HepG2 (cell line): ENCODE measurements around the gene RAB40C. TPM values are rescaled to one million over a fixed set of nuclear protein-coding genes. Genes with fewer than 3 reads are reported as not detected.

Experiments used
- BHLHE40 ChIP-seq: IDR thresholded peaks from 2 replicates; pipeline ENCODE4 v1.6.1; 2011; ENCODE audit warnings: low read length, improper control_type of control experiment
- DMAP1 ChIP-seq: IDR thresholded peaks from 2 replicates; pipeline ENCODE4 v1.6.1; 2016
- DRAP1 ChIP-seq: IDR thresholded peaks from 2 replicates; pipeline ENCODE4 v1.6.1; 2016; ENCODE audit warnings: missing genetic modification reagents, missing compliant biosample characterization
- EEA1 ChIP-seq: sonication (generic); formaldehyde crosslinking; IDR thresholded peaks from 2 replicates; pipeline ENCODE4 v1.5.1; 2020; ENCODE audit warnings: mild to moderate bottlenecking, missing genetic modification reagents, borderline replicate concordance
- EED ChIP-seq: sonication (generic); formaldehyde crosslinking; IDR thresholded peaks from 2 replicates; pipeline ENCODE4 v1.5.0; 2020; ENCODE audit warnings: mild to moderate bottlenecking, missing genetic modification reagents
- FOXO1 ChIP-seq: sonication (generic); formaldehyde crosslinking; IDR thresholded peaks from 2 replicates; pipeline ENCODE4 v1.4.0; 2020; ENCODE audit warnings: missing genetic modification reagents
- HMG20B ChIP-seq: conservative IDR thresholded peaks from 2 replicates; pipeline ENCODE4 v1.6.1; 2016; ENCODE audit warnings: missing genetic modification reagents, missing compliant biosample characterization
- HNF1B ChIP-seq: sonication (generic); formaldehyde crosslinking; IDR thresholded peaks from 2 replicates; pipeline ENCODE4 v1.5.1; 2020; ENCODE audit warnings: mild to moderate bottlenecking, moderate library complexity, missing genetic modification reagents
- ISL2 ChIP-seq: sonication (generic); formaldehyde crosslinking; IDR thresholded peaks from 2 replicates; pipeline ENCODE4 v1.5.0; 2020; ENCODE audit warnings: missing genetic modification reagents
- LBX2 ChIP-seq: sonication (generic); formaldehyde crosslinking; IDR thresholded peaks from 2 replicates; pipeline ENCODE4 v1.5.0; 2020; ENCODE audit warnings: missing genetic modification reagents, mild to moderate bottlenecking, borderline replicate concordance
- NR2C2 ChIP-seq: sonication (generic); formaldehyde crosslinking; IDR thresholded peaks from 2 replicates; pipeline ENCODE4 v1.4.0; 2020; ENCODE audit warnings: missing genetic modification reagents, mild to moderate bottlenecking, moderate library complexity, borderline replicate concordance
- RBFOX2 ChIP-seq: fragments of 200-400 bp; formaldehyde crosslinking; IDR thresholded peaks from 2 replicates; pipeline ENCODE4 v1.6.1; 2017; ENCODE audit warnings: low read depth, mild to moderate bottlenecking, low read length
- RFXANK ChIP-seq: IDR thresholded peaks from 2 replicates; pipeline ENCODE4 v1.6.1; 2016
- RNF219 ChIP-seq: sonication (generic); formaldehyde crosslinking; IDR thresholded peaks from 2 replicates; pipeline ENCODE4 v1.5.0; 2020; ENCODE audit warnings: mild to moderate bottlenecking, missing genetic modification reagents
- RXRB ChIP-seq: IDR thresholded peaks from 2 replicates; pipeline ENCODE4 v1.6.1; 2016; ENCODE audit warnings: borderline replicate concordance, missing genetic modification reagents, missing compliant biosample characterization
- TAF15 ChIP-seq: fragments of 200-400 bp; formaldehyde crosslinking; IDR thresholded peaks from one replicate; pipeline ENCODE4 v1.6.1; 2018; ENCODE audit warnings: mild to moderate bottlenecking, low read depth, low read length; ENCODE audit not compliant: poor library complexity, severe bottlenecking
- TRIM22 ChIP-seq: fragments of 450-650 bp; IDR thresholded peaks from 2 replicates; pipeline ENCODE4 v1.6.1; 2017
- TSC22D2 ChIP-seq: sonication (generic); formaldehyde crosslinking; IDR thresholded peaks from 2 replicates; pipeline ENCODE4 v1.5.1; 2020; ENCODE audit warnings: missing genetic modification reagents, mild to moderate bottlenecking, borderline replicate concordance
- ZFP82 ChIP-seq: sonication (generic); formaldehyde crosslinking; IDR thresholded peaks from 2 replicates; pipeline ENCODE4 v1.5.1; 2020; ENCODE audit warnings: mild to moderate bottlenecking, missing genetic modification reagents, borderline replicate concordance
- ZFX ChIP-seq: sonication (generic); formaldehyde crosslinking; IDR thresholded peaks from 2 replicates; pipeline ENCODE4 v1.4.0; 2020; ENCODE audit warnings: mild to moderate bottlenecking, low read depth, missing genetic modification reagents, moderate library complexity
- ZNF160 ChIP-seq: sonication (generic); formaldehyde crosslinking; IDR thresholded peaks from 2 replicates; pipeline ENCODE4 v1.8.0; 2022; ENCODE audit warnings: mild to moderate bottlenecking, inconsistent platforms, missing genetic modification reagents
- ZNF33A ChIP-seq: sonication (generic); formaldehyde crosslinking; IDR thresholded peaks from 2 replicates; pipeline ENCODE4 v1.5.1; 2020; ENCODE audit warnings: missing genetic modification reagents, mild to moderate bottlenecking, moderate library complexity, borderline replicate concordance
- ZNF343 ChIP-seq: sonication (generic); formaldehyde crosslinking; IDR thresholded peaks from 2 replicates; pipeline ENCODE4 v1.4.0; 2020; ENCODE audit warnings: mild to moderate bottlenecking, missing genetic modification reagents
- ZNF713 ChIP-seq: sonication (generic); formaldehyde crosslinking; IDR thresholded peaks from 2 replicates; pipeline ENCODE4 v1.4.0; 2020; ENCODE audit warnings: mild to moderate bottlenecking, missing genetic modification reagents
- ZNF776 ChIP-seq: sonication (generic); formaldehyde crosslinking; IDR thresholded peaks from 2 replicates; pipeline ENCODE4 v1.4.0; 2020; ENCODE audit warnings: mild to moderate bottlenecking, missing genetic modification reagents
- polyA plus RNA-seq, 8 experiments: library from polyadenylated mRNA; depleted of rRNA in 3 of 8; stranded (reverse) in 7 of 8; unstranded in 1 of 8; fragments of >200 nt; fragmentation: Illumina TruSeq in 4 of 8; extraction: Trizol in 4 of 8; gene quantifications; 2 replicates each; pipeline versions ENCODE4 v1.2.1 to v1.2.3, GENCODE V29; 2011 to 2016; ENCODE audit warnings: low read depth in 4 of 8, missing spikeins in 1 of 8, mixed read lengths in 1 of 8; ENCODE audit not compliant: insufficient read depth in 1 of 8
- total RNA-seq, 5 experiments: library from RNA; depleted of rRNA; stranded (reverse); fragments of >200 nt; fragmentation: Illumina TruSeq; extraction: Trizol; gene quantifications; 2 replicates each; pipeline ENCODE4 v1.2.3, GENCODE V29; 2016; ENCODE audit warnings: low read depth in 1 of 5

The RAB40C gene
- total and polyA plus RNA-seq, 2 of the 13 experiments (the other 11 are each of a cell fraction or from before 2014, with no cell fraction given): 7.7 to 11.5 TPM

GRCh38 chr16:588889-589657 is 793 bp upstream of the RAB40C start (continued):
- TF ChIP-seq HNF1B (CRISPR knock-in tag) (no peak; the same call in 1 of the 2 replicates), ZNF343 (CRISPR knock-in tag) (no peak; the same call in 1 of the 2 replicates), FOXO1 (CRISPR knock-in tag) (no peak), DRAP1 (CRISPR knock-in tag) (peak; percentile 42; the same call in 1 of the 2 replicates), RNF219 (CRISPR knock-in tag) (no peak), ZNF776 (CRISPR knock-in tag) (peak; percentile 89), TRIM22 (no peak), ZNF33A (CRISPR knock-in tag) (no peak), EEA1 (CRISPR knock-in tag) (no peak), RFXANK (CRISPR knock-in tag) (no peak), ZNF713 (CRISPR knock-in tag) (no peak), BHLHE40 (no peak), TSC22D2 (CRISPR knock-in tag) (no peak), TAF15 (peak; percentile 17), EED (CRISPR knock-in tag) (no peak), ZFP82 (CRISPR knock-in tag) (no peak), LBX2 (CRISPR knock-in tag) (no peak; the same call in 1 of the 2 replicates), ZNF160 (CRISPR knock-in tag) (no peak; the same call in 1 of the 2 replicates), DMAP1 (CRISPR knock-in tag) (0 out of 2 replicates have a peak, but pooled peaks have one; percentile 48), HMG20B (CRISPR knock-in tag) (no peak; the same call in 1 of the 2 replicates), RBFOX2 (peak; percentile 96), ZFX (CRISPR knock-in tag) (peak; percentile 64), RXRB (CRISPR knock-in tag) (peak; percentile 38; the same call in 1 of the 2 replicates), ISL2 (CRISPR knock-in tag) (no peak), NR2C2 (CRISPR knock-in tag) (peak; percentile 84)
